ENCODE measurements around the gene PDCD4. TPM values are rescaled to one million over a fixed set of nuclear protein-coding genes. Genes with fewer than 3 reads are reported as not detected.

The PDCD4 gene
- total RNA-seq, 1 experiment from 2014 or later = 133 TPM

- intact Hi-C loops (cut with micrococcal nuclease) = no loop called here
- no peaks in the 10 kb centered on the region for H3K27me3 Mint-ChIP-seq (ENCODE audit: insufficient read depth, unreplicated experiment)
- H3K27ac Mint-ChIP-seq (ENCODE audit: low read depth, unreplicated experiment) = peak overlapping the region; percentile 95
- no peaks in the 10 kb centered on the region for H3K36me3 Mint-ChIP-seq (ENCODE audit: insufficient read depth, unreplicated experiment)
- H3K4me3 Mint-ChIP-seq (ENCODE audit: unreplicated experiment) = no peak overlapping the region
- DNase-seq (ENCODE audit: unreplicated experiment) = no peak
- H3K9me3 Mint-ChIP-seq (ENCODE audit: unreplicated experiment) = no peaks in the 10 kb centered on the region
- H3K4me1 Mint-ChIP-seq (ENCODE audit: insufficient read depth, unreplicated experiment) = peaks cover 56% of the 10 kb centered on the region
- no peak for TF ChIP-seq CTCF (IDR thresholded peaks at IDR 0.05; ENCODE audit: unreplicated experiment)
- CTCF ChIA-PET = interaction anchor here (1.0 kb wide), 2 partner anchors 8 to 9 kb away, joined by 3 to 7 read pairs; partner anchors contain the start of gene PDCD4
- no TSS peak for BruUV-seq (replicated peaks)
- POLR2A ChIA-PET = interaction anchor here (0.9 to 6.8 kb wide), 10 partner anchors 8 to 60 kb away, joined by 3 to 97 read pairs (median 12); partner anchors contain the start of genes BBIP1, PDCD4 and SHOC2
These were observed 8.4 kb upstream of the PDCD4 start for GRCh38 chr10:110863361-110863760.

- peaks cover 54% of the 10 kb centered on the region for H3K4me1 Mint-ChIP-seq (ENCODE audit: insufficient read depth, unreplicated experiment)
- no peaks in the 10 kb centered on the region for H3K27me3 Mint-ChIP-seq (ENCODE audit: insufficient read depth, unreplicated experiment)
- intact Hi-C loops (cut with micrococcal nuclease) = no loop called here
- DNase-seq (ENCODE audit: unreplicated experiment) = no peak
- no TSS peak for BruUV-seq (replicated peaks)
- peak overlapping the region; percentile 95 for H3K27ac Mint-ChIP-seq (ENCODE audit: low read depth, unreplicated experiment)
- no peaks in the 10 kb centered on the region for H3K36me3 Mint-ChIP-seq (ENCODE audit: insufficient read depth, unreplicated experiment)
- no peak overlapping the region for H3K4me3 Mint-ChIP-seq (ENCODE audit: unreplicated experiment)
- CTCF ChIA-PET = interaction anchor here (0.7 to 1.3 kb wide), 3 partner anchors 12 to 60 kb away, joined by 3 to 4 read pairs (median 3); no protein-coding TSS in a partner anchor
- POLR2A ChIA-PET = interaction anchor here (0.6 to 2.8 kb wide), 5 partner anchors 9 to 90 kb away, joined by 3 to 23 read pairs (median 7); partner anchors contain the start of genes BBIP1 and SHOC2
- no peaks in the 10 kb centered on the region for H3K9me3 Mint-ChIP-seq (ENCODE audit: unreplicated experiment)
- no peak for TF ChIP-seq CTCF (IDR thresholded peaks at IDR 0.05; ENCODE audit: unreplicated experiment)
These were observed 7.8 kb upstream of the PDCD4 start for GRCh38 chr10:110863956-110864355.

- Mint-ChIP-seq H3K9me3 (ENCODE audit: unreplicated experiment) (no peaks in the 10 kb centered on the region), H3K4me1 (ENCODE audit: insufficient read depth, unreplicated experiment) (peaks cover 60% of the 10 kb centered on the region), H3K27ac (ENCODE audit: low read depth, unreplicated experiment) (peak overlapping the region; percentile 98), H3K27me3 (ENCODE audit: insufficient read depth, unreplicated experiment) (no peaks in the 10 kb centered on the region), H3K36me3 (ENCODE audit: insufficient read depth, unreplicated experiment) (no peaks in the 10 kb centered on the region), H3K4me3 (ENCODE audit: unreplicated experiment) (peak overlapping the region; percentile 58)
- no peak for TF ChIP-seq CTCF (IDR thresholded peaks at IDR 0.05; ENCODE audit: unreplicated experiment)
- intact Hi-C loops (cut with micrococcal nuclease) = no loop called here
- CTCF ChIA-PET = interaction anchor here (0.6 to 1.3 kb wide), 5 partner anchors 11 to 150 kb away, joined by 3 to 5 read pairs (median 3); no protein-coding TSS in a partner anchor
- no peak for DNase-seq (ENCODE audit: unreplicated experiment)
- BruUV-seq (replicated peaks) = no TSS peak
- POLR2A ChIA-PET = interaction anchor here (0.6 to 4.2 kb wide), 16 partner anchors 8 to 544 kb away, joined by 3 to 36 read pairs (median 4); partner anchors contain the start of genes BBIP1, SHOC2 and SMC3
These were observed 7.0 kb upstream of the PDCD4 start for GRCh38 chr10:110864662-110865140.

- no peaks in the 10 kb centered on the region for H3K9me3 Mint-ChIP-seq (ENCODE audit: unreplicated experiment)
- BruUV-seq (replicated peaks) = no TSS peak
- DNase-seq (ENCODE audit: unreplicated experiment) = peak; percentile 67
- H3K27ac Mint-ChIP-seq (ENCODE audit: low read depth, unreplicated experiment) = peak overlapping the region; percentile 98
- ChIA-PET CTCF (interaction anchor here (0.6 to 1.4 kb wide), 5 partner anchors 11 to 149 kb away, joined by 3 to 5 read pairs (median 4); no protein-coding TSS in a partner anchor), POLR2A (interaction anchor here (0.6 to 4.2 kb wide), 23 partner anchors 8 to 544 kb away, joined by 3 to 36 read pairs (median 4); partner anchors contain the start of genes BBIP1, SHOC2 and SMC3)
- no peak for TF ChIP-seq CTCF (IDR thresholded peaks at IDR 0.05; ENCODE audit: unreplicated experiment)
- no peaks in the 10 kb centered on the region for H3K27me3 Mint-ChIP-seq (ENCODE audit: insufficient read depth, unreplicated experiment)
- H3K36me3 Mint-ChIP-seq (ENCODE audit: insufficient read depth, unreplicated experiment) = no peaks in the 10 kb centered on the region
- intact Hi-C loops (cut with micrococcal nuclease) = no loop called here
- H3K4me1 Mint-ChIP-seq (ENCODE audit: insufficient read depth, unreplicated experiment) = peaks cover 60% of the 10 kb centered on the region
- H3K4me3 Mint-ChIP-seq (ENCODE audit: unreplicated experiment) = peak overlapping the region; percentile 58
These were observed 6.4 kb upstream of the PDCD4 start for GRCh38 chr10:110865186-110865808.

Measured in MCF 10A (cell line).